ENCODE data around the gene FBXW7.

- TF ChIP-seq POLR2AphosphoS5 (IDR thresholded peaks at IDR 0.05; ENCODE audit: low read depth, low read length) (no peak), REST (IDR thresholded peaks at IDR 0.05; ENCODE audit: insufficient read depth in 1 of 2, low read depth in 2 of 2, low read length in 2 of 2) (no peak), SIN3A (IDR thresholded peaks at IDR 0.05; ENCODE audit: borderline replicate concordance, insufficient read depth, low read length) (no peak), TAF1 (IDR thresholded peaks at IDR 0.05; ENCODE audit: borderline replicate concordance, insufficient read depth, low read length) (no peak), FOXP2 (optimal IDR thresholded peaks at IDR 0.05; ENCODE audit: borderline replicate concordance, extremely low read depth, extremely low read length, insufficient read depth) (no peak)
Observed at GRCh38 chr4:152529880-152530279, 6.0 kb downstream of the FBXW7 start.

Data from PFSK-1 (cell line).